Measurements from ENCODE around the gene C1orf35. TPM values are rescaled to one million over a fixed set of nuclear protein-coding genes. Genes with fewer than 3 reads are reported as not detected.

The C1orf35 gene
- total and polyA plus RNA-seq, 9 of the 15 experiments (the other 6 are each of a cell fraction or from before 2014, with no cell fraction given): 3.2 to 48.7 (median 12.5) TPM

GRCh38 chr1:228108742-228109072 lies 5.6 kb upstream of the C1orf35 start:
- no peak for DNase-seq (ENCODE audit: extremely low read depth in 1 of 4, low spot score in 3 of 4)
- peak; percentile 75; the same call in 1 of the 2 replicates for TF ChIP-seq ZBTB43 (CRISPR knock-in tag; IDR thresholded peaks at IDR 0.05)
- no peak for TF ChIP-seq ZNF408 (CRISPR knock-in tag; IDR thresholded peaks at IDR 0.05; ENCODE audit: low read depth)
- TF ChIP-seq FOXK1 (CRISPR knock-in tag; IDR thresholded peaks at IDR 0.05; ENCODE audit: borderline replicate concordance): peak; percentile 94
- TF ChIP-seq SNRNP70 (optimal IDR thresholded peaks at IDR 0.05; ENCODE audit: low read depth, low read length): peak; percentile 50
- peak; percentile 36; the same call in 1 of the 2 replicates for TF ChIP-seq STAG1 (CRISPR knock-in tag; IDR thresholded peaks at IDR 0.05; ENCODE audit: borderline replicate concordance)
- TF ChIP-seq ZBTB49 (CRISPR knock-in tag; IDR thresholded peaks at IDR 0.05; ENCODE audit: borderline replicate concordance): 0 out of 2 replicates have a peak, but pooled peaks have one; percentile 66
- 0 out of 2 replicates have a peak, but pooled peaks have one; percentile 62 for TF ChIP-seq SRSF3 (IDR thresholded peaks at IDR 0.05; ENCODE audit: insufficient read depth, low read length)
- peak; percentile 63; the same call in 1 of the 2 replicates for TF ChIP-seq ZNF232 (CRISPR knock-in tag; IDR thresholded peaks at IDR 0.05)
- no peak for TF ChIP-seq ETV6 (IDR thresholded peaks at IDR 0.05; ENCODE audit: borderline replicate concordance in 1 of 2, low read depth in 2 of 2, low read length in 1 of 2)
- 0 out of 2 replicates have a peak, but pooled peaks have one; percentile 28 for TF ChIP-seq ETV6 (CRISPR knock-in tag; IDR thresholded peaks at IDR 0.05; ENCODE audit: borderline replicate concordance)
- no peak for TF ChIP-seq SNAPC5 (CRISPR knock-in tag; IDR thresholded peaks at IDR 0.05)
- TF ChIP-seq CBFB (CRISPR knock-in tag; IDR thresholded peaks at IDR 0.05): 0 out of 2 replicates have a peak, but pooled peaks have one; percentile 45
- 0 out of 2 replicates have a peak, but pooled peaks have one; percentile 11 for TF ChIP-seq E2F5 (CRISPR knock-in tag; IDR thresholded peaks at IDR 0.05)
- no peak for TF ChIP-seq HOMEZ (CRISPR knock-in tag; IDR thresholded peaks at IDR 0.05)
- H3K9me1 ChIP-seq (ENCODE audit: control insufficient read depth, insufficient read depth, low read length): no peaks in the 10 kb centered on the region
- intact Hi-C loops (cut with micrococcal nuclease): no loop called here
- peaks cover 20 to 47% of the 10 kb centered on the region in 2 experiments; a peak in 4 of 5 replicates for H3K4me1 ChIP-seq (replicated peaks in 1 of 2; ENCODE audit: control insufficient read depth in 2 of 2, insufficient read depth in 2 of 2, low read length in 2 of 2)
- in situ Hi-C loops (cut with MboI): no loop called here
- peak overlapping the region; percentile 77 for H3K27ac ChIP-seq (ENCODE audit: extremely low read depth, low read depth, low read length)
- H3K4me3 ChIP-seq: peak overlapping the region; percentile 81
- H3K9ac ChIP-seq (ENCODE audit: insufficient read depth in 1 of 2, low read depth in 2 of 2, low read length in 2 of 2): peak overlapping the region; percentile 86 to 99
- under 1% methylated on average over 8 of the region's 8 CpGs for WGBS (ENCODE audit: insufficient coverage, low coverage, missing lambda C conversion rate)
- H3K9me3 ChIP-seq (replicated peaks; ENCODE audit: control insufficient read depth, insufficient read depth, low read depth, low read length): peaks cover 4% of the 10 kb centered on the region; the same call in 1 of the 2 replicates
- ChIA-PET POLR2A (interaction anchor here (0.6 to 1.9 kb wide), 4 partner anchors 10 to 160 kb away, joined by 3 to 8 read pairs (median 4); no protein-coding TSS in a partner anchor), CTCF (ENCODE audit: low intra/inter-chr PET ratio) (no interaction called here)
- peak overlapping the region; percentile 97 for H3K4me2 ChIP-seq (ENCODE audit: insufficient read depth, low read length)
- H3K79me2 ChIP-seq (ENCODE audit: control insufficient read depth, insufficient read depth, low read length): peaks cover 33% of the 10 kb centered on the region
- no peak; the same call in 2 of the 3 replicates for ATAC-seq
- peaks cover 29% of the 10 kb centered on the region; the same call in 2 of the 3 replicates for H3K36me3 ChIP-seq (ENCODE audit: control insufficient read depth, insufficient read depth, low read length)
- H2AFZ ChIP-seq (ENCODE audit: low read depth, low read length): peak overlapping the region; percentile 94
- H4K20me1 ChIP-seq (replicated peaks; ENCODE audit: control insufficient read depth, insufficient read depth, low read length): no peaks in the 10 kb centered on the region
- BruUV-seq (replicated peaks): no TSS peak
- H3K27me3 ChIP-seq (ENCODE audit: control insufficient read depth in 2 of 2, insufficient read depth in 2 of 2, low read length in 2 of 2): no peaks in the 10 kb centered on the region
- FAIRE-seq: no peak
